Choroid plexus epithelial cell (primary cell): ENCODE measurements around the gene ZNF180.

Experiments
- DNase-seq: peaks from one replicate; pipeline ENCODE4 v3.0.0-alpha.2; 2010; ENCODE audit warnings: low read depth
- H3K4me3 ChIP-seq: 2 replicates; pipeline ENCODE4 v1.5.1; 2011; ENCODE audit warnings: low read depth, mild to moderate bottlenecking, control low read depth, low read length, moderate library complexity
- TF ChIP-seq, protein P1 (sequence below): conservative IDR thresholded peaks from 2 replicates; pipeline ENCODE4 v1.5.1; 2011; ENCODE audit warnings: low read depth, mild to moderate bottlenecking, control low read depth, inconsistent platforms, low read length, moderate library complexity

ZNF180 gene

DNA sequence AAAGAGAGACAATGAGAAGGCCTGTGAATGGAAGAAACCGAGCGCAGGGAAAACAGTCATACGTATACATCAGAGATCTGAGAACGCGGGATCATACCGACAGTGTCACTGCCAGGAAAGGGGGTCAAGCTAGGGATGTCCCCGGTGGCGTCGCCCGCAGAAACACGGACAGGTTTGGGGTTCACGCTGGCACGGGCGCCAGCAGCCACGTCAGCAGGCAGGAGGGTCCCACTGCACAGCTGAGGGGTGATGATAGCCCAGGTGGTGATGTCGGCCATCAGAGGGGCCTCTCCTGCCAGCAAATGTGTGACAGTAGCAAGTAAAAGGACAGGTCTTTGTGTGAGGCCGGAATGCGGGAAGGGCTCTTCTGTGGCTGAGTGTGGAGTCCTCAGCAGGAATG is 48.6 kb downstream of the ZNF180 start:
- TF ChIP-seq, protein P1, sequence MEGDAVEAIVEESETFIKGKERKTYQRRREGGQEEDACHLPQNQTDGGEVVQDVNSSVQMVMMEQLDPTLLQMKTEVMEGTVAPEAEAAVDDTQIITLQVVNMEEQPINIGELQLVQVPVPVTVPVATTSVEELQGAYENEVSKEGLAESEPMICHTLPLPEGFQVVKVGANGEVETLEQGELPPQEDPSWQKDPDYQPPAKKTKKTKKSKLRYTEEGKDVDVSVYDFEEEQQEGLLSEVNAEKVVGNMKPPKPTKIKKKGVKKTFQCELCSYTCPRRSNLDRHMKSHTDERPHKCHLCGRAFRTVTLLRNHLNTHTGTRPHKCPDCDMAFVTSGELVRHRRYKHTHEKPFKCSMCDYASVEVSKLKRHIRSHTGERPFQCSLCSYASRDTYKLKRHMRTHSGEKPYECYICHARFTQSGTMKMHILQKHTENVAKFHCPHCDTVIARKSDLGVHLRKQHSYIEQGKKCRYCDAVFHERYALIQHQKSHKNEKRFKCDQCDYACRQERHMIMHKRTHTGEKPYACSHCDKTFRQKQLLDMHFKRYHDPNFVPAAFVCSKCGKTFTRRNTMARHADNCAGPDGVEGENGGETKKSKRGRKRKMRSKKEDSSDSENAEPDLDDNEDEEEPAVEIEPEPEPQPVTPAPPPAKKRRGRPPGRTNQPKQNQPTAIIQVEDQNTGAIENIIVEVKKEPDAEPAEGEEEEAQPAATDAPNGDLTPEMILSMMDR = no peak
- DNase-seq = no peak
- H3K4me3 ChIP-seq = no peak overlapping the region

DNA sequence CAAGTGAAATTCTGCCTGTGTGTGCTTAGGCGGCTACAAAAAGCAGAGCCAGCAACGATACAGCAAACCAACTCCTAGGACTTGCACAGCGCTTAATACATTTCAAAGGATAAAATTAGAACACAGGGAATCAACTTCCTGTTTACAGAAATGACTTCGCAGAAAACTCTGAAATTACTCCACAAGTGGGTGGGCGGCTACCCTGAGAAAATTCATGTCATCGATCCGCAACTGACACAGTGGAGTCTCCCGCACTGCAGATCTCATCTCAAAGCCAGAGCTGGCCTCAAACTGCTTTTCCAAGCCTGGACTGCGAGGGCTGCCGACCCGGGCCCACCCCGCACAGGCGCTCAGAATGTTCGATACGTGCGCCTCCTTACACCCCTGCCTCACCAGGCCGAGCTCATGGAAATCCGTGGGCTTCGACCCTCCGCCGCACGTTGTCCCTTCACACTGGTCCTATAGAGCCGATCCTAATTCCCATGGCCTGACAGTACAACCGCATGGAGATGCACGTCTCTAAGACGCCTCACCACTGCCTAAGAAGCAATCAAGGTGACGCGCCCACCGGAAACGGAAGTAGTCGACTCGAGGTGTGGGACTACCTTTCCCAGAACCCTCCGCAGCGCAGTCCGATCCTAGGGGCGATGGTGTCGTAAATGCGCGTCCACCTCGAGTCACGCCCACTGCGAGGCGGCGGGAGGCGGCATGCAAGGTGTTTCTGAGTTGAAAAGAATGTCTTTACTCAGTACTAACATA is 52.2 kb downstream of the ZNF180 start, which contains the start of gene ZNF229:
ZNF229 (minus strand) TSS at position 557 of the 759 bp plus-strand sequence. CDS start 5,625 bp downstream, outside the sequence.
- H3K4me3 ChIP-seq = peak within 1 kb of the TSS; percentile 94
- TF ChIP-seq, protein P1 = no peak
- peak; percentile 97 for DNase-seq

DNA sequence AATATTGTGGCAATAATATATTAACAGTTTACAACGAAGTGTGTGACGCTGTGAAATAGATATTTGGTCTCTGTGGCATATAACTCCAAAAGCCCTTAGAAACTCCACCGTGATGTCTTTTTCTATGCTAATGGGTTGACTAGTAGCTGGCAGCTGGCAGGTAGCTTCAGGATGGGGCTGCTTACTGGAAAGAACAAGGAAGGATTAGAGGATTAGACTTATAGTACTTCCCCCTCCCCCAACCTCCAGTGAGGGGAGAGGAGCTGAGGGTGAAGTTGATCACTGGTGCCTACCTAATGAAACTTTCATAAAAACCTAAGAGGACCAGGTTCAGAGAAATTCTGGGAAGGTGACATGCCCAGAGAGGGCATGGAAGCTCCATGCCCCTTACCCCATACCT is 61.9 kb downstream of the ZNF180 start:
- TF ChIP-seq, protein P1 = no peak
- DNase-seq = no peak
- no peak overlapping the region for H3K4me3 ChIP-seq

DNA sequence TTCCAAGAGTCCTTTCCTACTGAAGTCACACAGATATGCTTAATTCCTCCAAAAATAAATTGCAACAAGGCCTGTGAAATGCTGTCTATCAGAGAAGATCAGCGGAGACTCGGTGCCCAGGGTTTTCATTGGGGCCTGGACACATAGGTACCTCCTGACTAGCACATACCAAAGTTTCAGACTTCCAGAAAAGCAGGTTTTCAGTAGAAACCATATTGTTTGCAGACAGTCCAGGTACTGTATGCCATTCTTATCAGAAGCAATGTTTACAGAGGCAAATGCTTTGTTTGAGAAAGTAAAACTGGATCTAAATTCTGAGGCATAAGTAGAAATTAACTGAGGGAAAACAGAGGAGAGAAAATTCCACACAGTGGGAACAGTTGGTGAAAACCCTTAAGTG is 64.9 kb downstream of the ZNF180 start:
- TF ChIP-seq, protein P1 = no peak
- H3K4me3 ChIP-seq = no peak overlapping the region
- DNase-seq = no peak

DNA sequence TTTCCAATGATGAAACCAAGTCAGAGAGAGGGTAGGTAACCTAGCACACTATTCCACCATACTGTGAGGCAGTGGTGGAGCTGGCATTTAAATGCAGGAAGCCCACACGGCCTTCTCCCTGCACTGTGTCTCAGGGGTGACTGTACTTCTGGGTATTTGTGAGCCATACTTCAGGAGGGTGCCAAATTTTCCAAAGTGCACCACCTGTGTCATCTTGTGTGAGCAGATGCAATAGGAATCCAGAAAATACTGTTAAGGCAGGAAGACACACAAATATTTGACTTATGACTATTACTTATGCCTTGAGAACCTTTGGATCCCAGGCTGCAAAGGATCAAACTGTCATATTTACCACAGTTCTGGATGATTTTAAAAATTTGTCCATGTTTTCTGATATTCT is 69.4 kb downstream of the ZNF180 start:
- no peak overlapping the region for H3K4me3 ChIP-seq
- TF ChIP-seq, protein P1 = no peak
- DNase-seq = no peak
